ENCODE results near the gene MYOZ1.
"Not testable (repeated sequence)": the region's sequence is repeated elsewhere in the genome, so short reads cannot be mapped to it uniquely, and the experiment has no call there.

DNA sequence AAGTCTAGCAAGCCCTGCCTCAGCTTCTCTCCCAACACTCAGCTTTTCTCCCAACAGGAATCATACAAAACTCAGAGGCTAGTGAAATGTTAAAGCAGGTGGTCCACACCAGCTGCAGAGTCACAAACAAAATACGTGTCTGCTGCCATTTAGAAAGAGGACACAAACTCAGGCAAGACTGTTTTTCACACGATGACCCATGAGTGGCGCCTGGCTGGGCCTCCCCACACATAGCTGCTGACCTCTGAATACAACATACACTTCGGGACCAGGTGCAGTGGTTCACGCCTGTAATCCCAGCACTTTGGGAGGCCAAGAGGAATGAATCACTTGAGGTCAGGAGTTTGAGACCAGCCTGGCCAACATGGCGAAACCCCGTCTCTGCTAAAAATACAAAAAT lies 21.4 kb upstream of the MYOZ1 start:
- not testable (repeated sequence) for TF ChIP-seq CTCF (IDR thresholded peaks at IDR 0.05 in 8 of 11, conservative IDR thresholded peaks at IDR 0.05 in 3 of 11); POLR2A (IDR thresholded peaks at IDR 0.05); POLR2AphosphoS5 (IDR thresholded peaks at IDR 0.05)
